ENCODE measurements around the gene RECK.

GRCh38 chr9:36006549-36007315, 30.0 kb upstream of the RECK start:
- TF ChIP-seq CTCF (IDR thresholded peaks at IDR 0.05) (no peak), POLR2A (IDR thresholded peaks at IDR 0.05) (no peak)
